Calu3 (cell line): ENCODE data around the gene PRKCZ. TPM values are rescaled to one million over a fixed set of nuclear protein-coding genes. Genes with fewer than 3 reads are reported as not detected.

Experiments used
- BruUV-seq: library from RNA; stranded (reverse); fragments of 400-500 nt; replicated peaks from 2 replicates; lab custom pipeline; 2021; lab: Mats Ljungman, UMichigan
- CTCF ChIA-PET: fragments of 300-600 bp; sonication (Branson Sonifier 250); formaldehyde crosslinking; loops from one replicate; lab custom pipeline; 2022; ENCODE audit warnings: antibody characterized with exemption; lab: Charles Lee
- DNase-seq: peaks from one replicate; pipeline ENCODE4 v3.0.0; 2022
- H3K27ac Mint-ChIP-seq: one replicate; pipeline ENCODE4 v1.8.0; 2022; ENCODE audit warnings: mixed read lengths; ENCODE audit not compliant: unreplicated experiment
- H3K27me3 Mint-ChIP-seq: one replicate; pipeline ENCODE4 v1.8.0; 2022; ENCODE audit warnings: mixed read lengths; ENCODE audit not compliant: unreplicated experiment
- H3K36me3 Mint-ChIP-seq: one replicate; pipeline ENCODE4 v1.8.0; 2022; ENCODE audit warnings: mild to moderate bottlenecking, moderate library complexity, mixed read lengths; ENCODE audit not compliant: insufficient read depth, unreplicated experiment
- H3K4me1 Mint-ChIP-seq: one replicate; pipeline ENCODE4 v1.8.0; 2022; ENCODE audit warnings: mild to moderate bottlenecking, low read depth, mixed read lengths; ENCODE audit not compliant: unreplicated experiment
- H3K4me3 Mint-ChIP-seq: one replicate; pipeline ENCODE4 v1.8.0; 2022; ENCODE audit warnings: mild to moderate bottlenecking, low read depth, moderate library complexity, mixed read lengths; ENCODE audit not compliant: unreplicated experiment
- H3K9me3 Mint-ChIP-seq: one replicate; pipeline ENCODE4 v1.8.0; 2022; ENCODE audit warnings: low read depth, mixed read lengths; ENCODE audit not compliant: unreplicated experiment
- intact Hi-C: fragments of 100-400 bp; cut with micrococcal nuclease; formaldehyde crosslinking; loops from one replicate; pipeline ENCODE4 v1.10.0; 2022; ENCODE audit not compliant: unreplicated experiment
- total RNA-seq: library from RNA; stranded (reverse); gene quantifications from 2 replicates; pipeline ENCODE4 v1.2.3, GENCODE V29; 2022
- TF ChIP-seq, protein P1 (sequence below): fragments of 200-600 bp; IDR thresholded peaks from one replicate; pipeline ENCODE4 v1.8.0; 2022; ENCODE audit warnings: antibody characterized with exemption; ENCODE audit not compliant: unreplicated experiment

Gene PRKCZ
- total RNA-seq, 1 experiment from 2014 or later: 26.0 TPM

- H3K36me3 Mint-ChIP-seq: peaks cover 4% of the 10 kb centered on the region
Measured at GRCh38 chr1:2130871-2131289, 80.7 kb downstream of the PRKCZ start.

GRCh38 chr1:2132222-2133038 lies 82.2 kb downstream of the PRKCZ start:
- Mint-ChIP-seq H3K27me3 (no peaks in the 10 kb centered on the region), H3K9me3 (no peaks in the 10 kb centered on the region), H3K4me1 (peaks cover 8% of the 10 kb centered on the region), H3K27ac (no peak overlapping the region), H3K36me3 (peaks cover 9% of the 10 kb centered on the region), H3K4me3 (no peak overlapping the region)
- TF ChIP-seq, protein P1, sequence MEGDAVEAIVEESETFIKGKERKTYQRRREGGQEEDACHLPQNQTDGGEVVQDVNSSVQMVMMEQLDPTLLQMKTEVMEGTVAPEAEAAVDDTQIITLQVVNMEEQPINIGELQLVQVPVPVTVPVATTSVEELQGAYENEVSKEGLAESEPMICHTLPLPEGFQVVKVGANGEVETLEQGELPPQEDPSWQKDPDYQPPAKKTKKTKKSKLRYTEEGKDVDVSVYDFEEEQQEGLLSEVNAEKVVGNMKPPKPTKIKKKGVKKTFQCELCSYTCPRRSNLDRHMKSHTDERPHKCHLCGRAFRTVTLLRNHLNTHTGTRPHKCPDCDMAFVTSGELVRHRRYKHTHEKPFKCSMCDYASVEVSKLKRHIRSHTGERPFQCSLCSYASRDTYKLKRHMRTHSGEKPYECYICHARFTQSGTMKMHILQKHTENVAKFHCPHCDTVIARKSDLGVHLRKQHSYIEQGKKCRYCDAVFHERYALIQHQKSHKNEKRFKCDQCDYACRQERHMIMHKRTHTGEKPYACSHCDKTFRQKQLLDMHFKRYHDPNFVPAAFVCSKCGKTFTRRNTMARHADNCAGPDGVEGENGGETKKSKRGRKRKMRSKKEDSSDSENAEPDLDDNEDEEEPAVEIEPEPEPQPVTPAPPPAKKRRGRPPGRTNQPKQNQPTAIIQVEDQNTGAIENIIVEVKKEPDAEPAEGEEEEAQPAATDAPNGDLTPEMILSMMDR: no peak
- DNase-seq: no peak
- CTCF ChIA-PET: no interaction called here
- BruUV-seq: no TSS peak
- intact Hi-C loops: no loop called here

More at GRCh38 chr1:2130871-2131289, 80.7 kb downstream of the PRKCZ start:
- no TSS peak for BruUV-seq
- Mint-ChIP-seq H3K4me3 (no peak overlapping the region), H3K4me1 (peaks cover 6% of the 10 kb centered on the region), H3K27me3 (no peaks in the 10 kb centered on the region), H3K9me3 (no peaks in the 10 kb centered on the region), H3K27ac (no peak overlapping the region)
- intact Hi-C loops: no loop called here
- TF ChIP-seq, protein P1: no peak
- no peak for DNase-seq
- CTCF ChIA-PET: no interaction called here

DNA sequence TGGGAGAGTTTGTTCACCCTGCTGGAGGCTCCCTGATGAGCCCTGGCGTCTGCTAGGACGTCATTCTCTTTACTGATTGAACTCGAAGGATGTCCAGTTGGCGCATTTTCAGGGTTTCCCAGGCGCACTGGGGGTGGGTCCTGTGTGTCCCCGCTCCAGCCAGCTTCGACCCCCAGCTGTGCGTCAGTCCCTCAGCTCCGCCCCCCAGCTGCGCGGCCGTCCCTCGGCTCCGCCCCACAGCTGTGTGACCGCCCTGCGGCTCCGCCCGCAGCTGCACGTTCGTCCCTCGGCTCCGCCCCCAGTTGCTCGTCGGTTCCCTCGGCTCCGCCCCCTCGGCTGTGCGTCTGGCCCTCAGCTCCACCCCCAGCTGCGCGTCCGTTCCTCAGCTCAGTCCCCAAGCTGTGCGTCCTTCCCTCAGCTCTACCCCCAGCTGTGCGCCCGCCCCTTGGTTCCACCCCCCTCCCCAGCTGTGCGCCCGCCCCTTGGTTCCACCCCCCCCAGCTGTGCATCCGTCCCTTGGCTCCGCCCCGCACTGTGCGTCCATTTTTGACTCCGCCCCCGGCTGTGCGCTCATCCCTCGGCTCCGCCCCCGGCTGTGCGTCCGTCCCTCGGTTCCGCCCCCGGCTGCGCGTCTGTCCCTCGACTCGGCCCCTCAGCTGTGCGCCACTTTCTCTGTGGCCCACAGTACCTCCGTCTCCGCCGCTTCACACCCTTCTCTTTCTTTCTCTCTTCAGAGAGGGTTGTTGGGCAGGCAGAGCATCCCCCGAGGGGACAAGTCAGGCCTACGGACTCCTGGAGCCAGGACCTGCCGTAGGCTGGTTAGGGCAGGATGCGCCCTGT lies 83.0 kb downstream of the PRKCZ start:
- TF ChIP-seq, protein P1: no peak
- intact Hi-C loops: no loop called here
- Mint-ChIP-seq H3K27ac (no peak overlapping the region), H3K4me3 (no peak overlapping the region), H3K4me1 (peaks cover 14% of the 10 kb centered on the region), H3K36me3 (peaks cover 9% of the 10 kb centered on the region), H3K27me3 (no peaks in the 10 kb centered on the region), H3K9me3 (no peaks in the 10 kb centered on the region)
- no TSS peak for BruUV-seq
- no peak for DNase-seq
- CTCF ChIA-PET: no interaction called here

- BruUV-seq: no TSS peak
- Mint-ChIP-seq H3K27ac (no peak overlapping the region), H3K4me1 (peaks cover 16% of the 10 kb centered on the region), H3K27me3 (no peaks in the 10 kb centered on the region), H3K9me3 (no peaks in the 10 kb centered on the region), H3K36me3 (peaks cover 9% of the 10 kb centered on the region), H3K4me3 (no peak overlapping the region)
- TF ChIP-seq, protein P1: no peak
- intact Hi-C loops: no loop called here
- CTCF ChIA-PET: no interaction called here
- DNase-seq: no peak
Measured at GRCh38 chr1:2133879-2134215, 83.6 kb downstream of the PRKCZ start.
